Mammary epithelial cell (primary cell): ENCODE results near the gene STK32B.

Experiments
- EZH2 ChIP-seq: IDR thresholded peaks from 2 replicates; pipeline ENCODE4 v1.6.1; 2012; ENCODE audit warnings: low read length, inconsistent platforms, borderline replicate concordance
- TF ChIP-seq, protein P1 (sequence below), 2 donors: IDR thresholded peaks in 1 of 2; conservative IDR thresholded peaks in 1 of 2; 2 replicates each; pipeline ENCODE4 v1.5.1; 2011 to 2012; ENCODE audit warnings: inconsistent platforms in 2 of 2, low read length in 2 of 2, mild to moderate bottlenecking in 2 of 2, control low read depth in 1 of 2, low read depth in 1 of 2; ENCODE audit not compliant: insufficient read depth in 1 of 2; ENCODE audit errors: extremely low read depth in 1 of 2

GRCh38 chr4:5018096-5018495 is 33.2 kb upstream of the STK32B start:
- TF ChIP-seq, protein P1, sequence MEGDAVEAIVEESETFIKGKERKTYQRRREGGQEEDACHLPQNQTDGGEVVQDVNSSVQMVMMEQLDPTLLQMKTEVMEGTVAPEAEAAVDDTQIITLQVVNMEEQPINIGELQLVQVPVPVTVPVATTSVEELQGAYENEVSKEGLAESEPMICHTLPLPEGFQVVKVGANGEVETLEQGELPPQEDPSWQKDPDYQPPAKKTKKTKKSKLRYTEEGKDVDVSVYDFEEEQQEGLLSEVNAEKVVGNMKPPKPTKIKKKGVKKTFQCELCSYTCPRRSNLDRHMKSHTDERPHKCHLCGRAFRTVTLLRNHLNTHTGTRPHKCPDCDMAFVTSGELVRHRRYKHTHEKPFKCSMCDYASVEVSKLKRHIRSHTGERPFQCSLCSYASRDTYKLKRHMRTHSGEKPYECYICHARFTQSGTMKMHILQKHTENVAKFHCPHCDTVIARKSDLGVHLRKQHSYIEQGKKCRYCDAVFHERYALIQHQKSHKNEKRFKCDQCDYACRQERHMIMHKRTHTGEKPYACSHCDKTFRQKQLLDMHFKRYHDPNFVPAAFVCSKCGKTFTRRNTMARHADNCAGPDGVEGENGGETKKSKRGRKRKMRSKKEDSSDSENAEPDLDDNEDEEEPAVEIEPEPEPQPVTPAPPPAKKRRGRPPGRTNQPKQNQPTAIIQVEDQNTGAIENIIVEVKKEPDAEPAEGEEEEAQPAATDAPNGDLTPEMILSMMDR (conservative IDR thresholded peaks at IDR 0.05 in 1 of 2, IDR thresholded peaks at IDR 0.05 in 1 of 2; ENCODE audit: extremely low read depth in 1 of 2, insufficient read depth in 1 of 2, low read depth in 1 of 2, low read length in 2 of 2) = peak in 1 of 2 donors; percentile 17
- no peak for TF ChIP-seq EZH2
